Measurements from ENCODE around the gene PAX8. TPM values are rescaled to one million over a fixed set of nuclear protein-coding genes. Genes with fewer than 3 reads are reported as not detected.

Gene PAX8
- total RNA-seq, 1 donor from 2014 or later: 1.4 TPM

DNA sequence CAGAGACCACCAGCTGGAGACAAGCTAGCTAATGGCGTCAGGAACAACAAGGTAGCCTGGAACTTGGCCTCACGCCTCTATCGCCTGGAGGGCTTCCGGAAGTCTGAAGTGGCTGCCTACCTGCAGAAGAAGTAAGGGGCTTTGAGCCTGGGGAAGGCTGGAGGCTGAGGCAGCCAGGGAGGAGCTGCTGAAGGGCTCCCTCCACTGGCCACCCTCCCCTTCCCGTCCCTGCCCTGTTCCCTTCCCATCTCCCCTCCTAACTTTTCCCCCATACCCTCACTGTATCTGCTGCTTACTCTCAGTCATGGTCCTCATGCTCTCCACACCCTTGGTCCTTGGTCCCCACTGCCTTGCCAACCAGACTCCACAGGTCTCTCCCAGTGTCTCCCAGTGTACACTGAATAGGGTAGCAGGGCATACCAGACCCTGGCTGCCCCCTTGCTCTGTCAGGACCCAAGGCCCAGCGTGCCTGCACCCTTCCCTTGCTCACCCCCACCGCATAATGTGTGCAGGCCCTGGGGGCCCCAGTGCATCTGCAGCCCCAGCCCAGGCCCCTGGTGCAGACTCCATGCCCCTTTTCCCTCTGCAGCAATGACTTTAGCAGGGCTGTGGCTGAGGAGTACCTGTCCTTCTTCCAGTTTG is 86.1 kb downstream of the PAX8 start:
- Mint-ChIP-seq H3K27me3 (ENCODE audit: unreplicated experiment) (peaks cover 7% of the 10 kb centered on the region), H3K4me1 (ENCODE audit: low read depth, unreplicated experiment) (no peaks in the 10 kb centered on the region), H3K4me3 (ENCODE audit: unreplicated experiment) (no peak overlapping the region), H3K27ac (ENCODE audit: unreplicated experiment) (no peak overlapping the region), H3K36me3 (ENCODE audit: unreplicated experiment) (peaks cover 6% of the 10 kb centered on the region), H3K9me3 (ENCODE audit: unreplicated experiment) (peaks cover 4% of the 10 kb centered on the region)
- no peak for DNase-seq
- TF ChIP-seq, protein P1, sequence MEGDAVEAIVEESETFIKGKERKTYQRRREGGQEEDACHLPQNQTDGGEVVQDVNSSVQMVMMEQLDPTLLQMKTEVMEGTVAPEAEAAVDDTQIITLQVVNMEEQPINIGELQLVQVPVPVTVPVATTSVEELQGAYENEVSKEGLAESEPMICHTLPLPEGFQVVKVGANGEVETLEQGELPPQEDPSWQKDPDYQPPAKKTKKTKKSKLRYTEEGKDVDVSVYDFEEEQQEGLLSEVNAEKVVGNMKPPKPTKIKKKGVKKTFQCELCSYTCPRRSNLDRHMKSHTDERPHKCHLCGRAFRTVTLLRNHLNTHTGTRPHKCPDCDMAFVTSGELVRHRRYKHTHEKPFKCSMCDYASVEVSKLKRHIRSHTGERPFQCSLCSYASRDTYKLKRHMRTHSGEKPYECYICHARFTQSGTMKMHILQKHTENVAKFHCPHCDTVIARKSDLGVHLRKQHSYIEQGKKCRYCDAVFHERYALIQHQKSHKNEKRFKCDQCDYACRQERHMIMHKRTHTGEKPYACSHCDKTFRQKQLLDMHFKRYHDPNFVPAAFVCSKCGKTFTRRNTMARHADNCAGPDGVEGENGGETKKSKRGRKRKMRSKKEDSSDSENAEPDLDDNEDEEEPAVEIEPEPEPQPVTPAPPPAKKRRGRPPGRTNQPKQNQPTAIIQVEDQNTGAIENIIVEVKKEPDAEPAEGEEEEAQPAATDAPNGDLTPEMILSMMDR (IDR thresholded peaks at IDR 0.05; ENCODE audit: partially characterized antibody, unreplicated experiment): no peak

DNA sequence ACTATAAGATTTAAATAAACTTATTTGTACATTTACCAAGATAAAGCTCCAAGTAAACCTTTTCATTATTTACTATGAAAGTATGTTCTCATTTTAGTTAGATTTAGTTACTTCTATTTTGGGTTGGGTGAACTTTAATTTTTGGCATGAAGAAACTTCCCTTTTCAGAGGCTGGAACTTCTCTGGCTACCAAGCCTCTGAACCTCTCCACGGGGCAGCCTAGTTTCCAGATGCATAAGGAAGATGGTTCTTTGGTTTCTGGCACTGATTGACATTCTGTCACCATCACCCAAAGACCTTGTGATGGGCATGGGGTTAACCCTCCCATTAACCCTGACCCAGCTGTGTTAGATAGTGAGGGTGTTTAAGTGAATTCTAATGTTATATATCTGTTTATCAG is 87.8 kb downstream of the PAX8 start:
- no peak for DNase-seq
- Mint-ChIP-seq H3K27ac (ENCODE audit: unreplicated experiment) (no peak overlapping the region), H3K27me3 (ENCODE audit: unreplicated experiment) (peaks cover 2% of the 10 kb centered on the region), H3K4me3 (ENCODE audit: unreplicated experiment) (no peak overlapping the region), H3K36me3 (ENCODE audit: unreplicated experiment) (no peaks in the 10 kb centered on the region), H3K9me3 (ENCODE audit: unreplicated experiment) (no peaks in the 10 kb centered on the region), H3K4me1 (ENCODE audit: low read depth, unreplicated experiment) (no peaks in the 10 kb centered on the region)
- TF ChIP-seq, protein P1 (IDR thresholded peaks at IDR 0.05; ENCODE audit: partially characterized antibody, unreplicated experiment): no peak

DNA sequence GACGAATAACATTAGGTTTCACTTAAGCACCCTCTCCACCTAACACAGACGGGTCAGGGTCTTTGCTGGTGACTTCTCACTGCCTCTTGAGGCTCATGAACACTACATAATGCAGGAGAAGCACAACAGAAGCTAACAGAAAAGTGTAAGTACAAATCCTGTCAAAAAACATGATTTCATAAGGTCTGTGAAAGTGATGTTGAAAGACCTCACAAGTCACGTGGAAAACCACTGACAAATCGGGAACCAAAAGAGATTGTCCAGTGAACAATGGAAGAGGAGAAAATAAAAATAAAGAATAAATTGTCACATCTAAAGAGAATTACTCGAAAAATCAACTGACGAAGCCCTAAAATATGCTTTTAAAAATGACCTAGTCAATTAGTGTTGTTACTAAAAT is 91.0 kb downstream of the PAX8 start:
- H3K27ac Mint-ChIP-seq (ENCODE audit: unreplicated experiment): no peak overlapping the region

DNA sequence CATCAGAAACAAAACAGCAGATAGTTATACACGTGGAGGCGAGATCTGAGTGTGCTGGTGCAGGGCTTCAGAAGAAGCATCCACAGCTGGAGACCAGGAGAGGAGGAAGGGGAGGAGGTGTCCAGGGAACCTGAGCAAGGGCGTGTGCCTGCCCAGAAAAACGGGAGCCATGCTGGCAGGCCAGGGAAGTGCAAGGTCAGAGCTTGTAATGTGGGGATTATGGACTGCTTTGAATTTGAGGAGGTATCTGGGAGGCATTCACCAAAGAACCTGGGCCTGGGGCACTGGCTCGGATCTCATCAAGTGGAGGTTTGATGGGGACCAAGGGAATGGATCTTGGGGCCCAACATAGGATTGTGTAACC is 92.3 kb downstream of the PAX8 start:
- peaks cover 2% of the 10 kb centered on the region for H3K9me3 Mint-ChIP-seq (ENCODE audit: unreplicated experiment)
- no peaks in the 10 kb centered on the region for H3K36me3 Mint-ChIP-seq (ENCODE audit: unreplicated experiment)
- H3K4me1 Mint-ChIP-seq (ENCODE audit: low read depth, unreplicated experiment): peaks cover 16% of the 10 kb centered on the region
- no peak for DNase-seq
- TF ChIP-seq, protein P1 (IDR thresholded peaks at IDR 0.05; ENCODE audit: partially characterized antibody, unreplicated experiment): no peak
- H3K27me3 Mint-ChIP-seq (ENCODE audit: unreplicated experiment): peaks cover 6% of the 10 kb centered on the region
- H3K4me3 Mint-ChIP-seq (ENCODE audit: unreplicated experiment): no peak overlapping the region
- no peak overlapping the region for H3K27ac Mint-ChIP-seq (ENCODE audit: unreplicated experiment)

More for the DNA sequence above, 91.0 kb downstream of the PAX8 start:
- Mint-ChIP-seq H3K36me3 (ENCODE audit: unreplicated experiment) (no peaks in the 10 kb centered on the region), H3K27me3 (ENCODE audit: unreplicated experiment) (peaks cover 2% of the 10 kb centered on the region), H3K4me3 (ENCODE audit: unreplicated experiment) (no peak overlapping the region), H3K9me3 (ENCODE audit: unreplicated experiment) (peaks cover 2% of the 10 kb centered on the region), H3K4me1 (ENCODE audit: low read depth, unreplicated experiment) (peaks cover 10% of the 10 kb centered on the region)
- DNase-seq: no peak
- TF ChIP-seq, protein P1 (IDR thresholded peaks at IDR 0.05; ENCODE audit: partially characterized antibody, unreplicated experiment): no peak

DNA sequence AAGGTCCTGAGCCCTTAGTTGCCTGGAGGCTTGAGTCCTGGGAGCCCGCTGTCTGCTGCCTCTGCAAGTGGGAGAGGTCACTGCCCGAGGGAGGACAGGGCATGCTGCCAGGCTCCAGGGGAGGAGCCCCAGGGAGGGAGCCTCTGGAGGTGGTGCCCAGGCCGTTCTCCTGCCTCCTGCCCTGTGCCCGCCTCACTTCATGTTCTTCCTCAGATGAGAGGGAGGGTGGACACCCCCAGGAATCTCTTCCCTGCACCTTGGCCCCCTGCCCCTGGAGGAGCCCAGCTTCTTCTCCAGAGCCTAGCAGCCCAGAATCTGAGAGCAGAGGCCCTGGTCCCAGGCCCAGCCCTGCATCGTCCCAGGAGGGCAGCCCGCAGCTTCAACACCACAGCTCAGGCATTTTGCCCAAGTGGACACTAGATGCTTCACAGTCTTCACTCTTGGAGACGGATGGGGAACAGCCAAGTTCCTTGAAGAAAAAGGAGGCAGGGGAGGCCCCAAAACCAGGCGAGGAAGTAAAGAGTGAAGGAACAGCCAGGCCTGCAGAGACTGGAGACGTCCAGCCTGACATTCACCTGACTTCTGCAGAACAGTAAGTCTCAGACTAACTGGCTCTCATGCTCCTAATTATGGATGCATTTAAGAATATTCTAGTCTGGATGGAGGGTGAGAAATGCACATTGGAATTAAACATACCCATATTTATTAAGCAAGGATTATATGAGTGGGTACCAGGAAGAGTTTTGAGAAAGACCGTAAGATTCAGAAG is 92.9 kb downstream of the PAX8 start:
- Mint-ChIP-seq H3K36me3 (ENCODE audit: unreplicated experiment) (no peaks in the 10 kb centered on the region), H3K9me3 (ENCODE audit: unreplicated experiment) (peaks cover 4% of the 10 kb centered on the region), H3K27ac (ENCODE audit: unreplicated experiment) (no peak overlapping the region), H3K27me3 (ENCODE audit: unreplicated experiment) (peaks cover 6% of the 10 kb centered on the region), H3K4me1 (ENCODE audit: low read depth, unreplicated experiment) (peaks cover 16% of the 10 kb centered on the region), H3K4me3 (ENCODE audit: unreplicated experiment) (no peak overlapping the region)
- no peak for DNase-seq
- TF ChIP-seq, protein P1 (IDR thresholded peaks at IDR 0.05; ENCODE audit: partially characterized antibody, unreplicated experiment): no peak
